NB4 (cell line): Measurements from ENCODE around the gene AGBL4.
"Not testable (repeated sequence)": the region's sequence is repeated elsewhere in the genome, so short reads cannot be mapped to it uniquely, and the experiment has no call there.

Experiments
- DNase-seq: peaks from one replicate; pipeline ENCODE4 v3.0.0; 2010; ENCODE audit warnings: low read depth
- H3K4me3 ChIP-seq: one replicate; pipeline ENCODE4 v1.5.1; 2011; ENCODE audit warnings: mild to moderate bottlenecking, low read depth, low read length, moderate library complexity
- CTCF ChIP-seq: IDR thresholded peaks from one replicate; pipeline ENCODE4 v1.5.1; 2012; ENCODE audit warnings: low read depth, low read length
- MAX ChIP-seq: IDR thresholded peaks from 2 replicates; pipeline ENCODE4 v1.6.1; 2011; ENCODE audit warnings: low read depth, low read length
- MYC ChIP-seq: IDR thresholded peaks from 2 replicates; pipeline ENCODE4 v1.6.1; 2011; ENCODE audit warnings: low read depth, low read length
- POLR2A ChIP-seq: IDR thresholded peaks from 2 replicates; pipeline ENCODE4 v1.6.1; 2011; ENCODE audit warnings: mild to moderate bottlenecking; ENCODE audit not compliant: insufficient read length; ENCODE audit errors: extremely low read depth

Gene AGBL4

GRCh38 chr1:49297783-49298182 lies 726.0 kb downstream of the AGBL4 start:
- no peak for DNase-seq
- H3K4me3 ChIP-seq: no peak overlapping the region
- no peak for TF ChIP-seq MAX
- TF ChIP-seq MYC: no peak
- no peak for TF ChIP-seq CTCF
- TF ChIP-seq POLR2A: no peak

GRCh38 chr1:49294539-49294938 lies 729.2 kb downstream of the AGBL4 start:
- no peak overlapping the region for H3K4me3 ChIP-seq
- no peak for TF ChIP-seq POLR2A
- TF ChIP-seq CTCF: no peak
- TF ChIP-seq MAX: no peak
- TF ChIP-seq MYC: no peak
- no peak for DNase-seq

GRCh38 chr1:49293016-49293415 lies 730.7 kb downstream of the AGBL4 start:
- no peak overlapping the region for H3K4me3 ChIP-seq
- no peak for DNase-seq
- no peak for TF ChIP-seq MAX
- TF ChIP-seq CTCF: no peak
- no peak for TF ChIP-seq POLR2A
- TF ChIP-seq MYC: no peak

- peak; percentile 10 for DNase-seq
- H3K4me3 ChIP-seq: not testable (repeated sequence)
Observed at GRCh38 chr1:49257211-49258049, 766.3 kb downstream of the AGBL4 start.

GRCh38 chr1:49252917-49253316 lies 770.8 kb downstream of the AGBL4 start:
- TF ChIP-seq MAX: no peak
- H3K4me3 ChIP-seq: no peak overlapping the region
- DNase-seq: no peak

- H3K4me3 ChIP-seq: no peak overlapping the region
- no peak for TF ChIP-seq CTCF
- no peak for TF ChIP-seq POLR2A
- no peak for TF ChIP-seq MAX
- DNase-seq: no peak
Observed at GRCh38 chr1:49251019-49251784, 772.6 kb downstream of the AGBL4 start.
